Glomerular visceral epithelial cell (primary cell): Measurements from ENCODE around the gene CCDC88B.

Experiments used
- DNase-seq: peaks from one replicate; pipeline ENCODE4 v3.0.0-alpha.2; 2016; ENCODE audit errors: extremely low spot score

Gene CCDC88B

GRCh38 chr11:64362339-64362738 is 22.3 kb downstream of the CCDC88B start:
- DNase-seq: no peak

GRCh38 chr11:64364435-64364834 is 24.4 kb downstream of the CCDC88B start:
- no peak for DNase-seq

DNA sequence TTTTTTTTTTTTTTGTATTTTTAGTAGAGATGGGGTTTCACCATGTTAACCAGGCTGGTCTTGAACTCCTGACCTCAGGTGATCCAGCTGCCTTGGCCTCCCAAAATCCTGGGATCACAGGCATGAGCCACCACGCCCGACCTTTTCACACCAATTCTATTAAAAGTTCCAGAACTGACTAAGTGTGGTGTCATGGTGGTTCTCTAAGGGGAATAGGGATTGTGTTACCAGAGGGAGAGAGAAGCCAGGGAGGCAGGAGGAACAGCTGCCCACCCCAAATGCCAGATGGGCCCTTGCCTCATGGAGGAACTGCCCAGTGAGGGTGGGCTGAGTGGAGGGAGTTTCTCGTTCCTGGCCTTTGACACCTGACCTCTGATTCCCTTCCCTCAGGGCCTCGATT is 24.9 kb downstream of the CCDC88B start:
- DNase-seq: no peak

GRCh38 chr11:64366751-64367150 is 26.7 kb downstream of the CCDC88B start:
- no peak for DNase-seq

DNA sequence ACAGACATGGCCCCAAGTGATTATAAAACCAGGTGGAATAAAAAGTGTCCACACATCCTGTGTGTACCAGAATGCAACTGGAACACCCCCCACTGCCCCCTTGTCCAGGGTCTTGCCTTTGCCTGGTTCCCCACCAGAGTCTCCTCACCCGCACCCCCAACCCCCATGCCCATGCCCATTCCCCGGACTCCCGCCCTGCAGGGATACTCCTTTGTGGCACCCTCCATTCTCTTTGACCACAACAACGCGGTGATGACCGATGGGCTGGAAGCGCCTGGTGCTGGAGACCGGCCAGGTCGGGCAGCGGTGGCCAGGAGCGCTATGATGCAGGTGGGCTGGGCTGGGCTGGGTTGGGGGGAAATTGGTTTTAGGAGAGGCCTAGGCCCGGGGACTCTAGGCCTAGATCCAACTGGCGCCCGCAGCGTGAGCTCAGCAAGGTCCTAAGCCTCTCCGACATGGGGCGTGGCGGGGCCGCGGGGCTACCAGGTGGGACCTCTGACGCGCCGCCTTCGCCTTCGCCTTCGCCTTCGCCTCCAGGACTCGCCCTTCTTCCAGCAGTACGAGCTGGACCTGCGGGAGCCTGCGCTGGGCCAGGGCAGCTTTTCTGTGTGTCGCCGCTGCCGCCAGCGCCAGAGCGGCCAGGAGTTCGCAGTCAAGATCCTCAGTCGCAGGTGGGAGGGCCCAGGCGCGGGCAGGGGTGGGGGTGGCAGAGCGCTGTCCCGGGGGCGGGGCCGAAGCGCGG is 28.1 kb downstream of the CCDC88B start:
- DNase-seq: no peak

- DNase-seq: no peak
Measured at GRCh38 chr11:64368673-64369074, 28.7 kb downstream of the CCDC88B start.

DNA sequence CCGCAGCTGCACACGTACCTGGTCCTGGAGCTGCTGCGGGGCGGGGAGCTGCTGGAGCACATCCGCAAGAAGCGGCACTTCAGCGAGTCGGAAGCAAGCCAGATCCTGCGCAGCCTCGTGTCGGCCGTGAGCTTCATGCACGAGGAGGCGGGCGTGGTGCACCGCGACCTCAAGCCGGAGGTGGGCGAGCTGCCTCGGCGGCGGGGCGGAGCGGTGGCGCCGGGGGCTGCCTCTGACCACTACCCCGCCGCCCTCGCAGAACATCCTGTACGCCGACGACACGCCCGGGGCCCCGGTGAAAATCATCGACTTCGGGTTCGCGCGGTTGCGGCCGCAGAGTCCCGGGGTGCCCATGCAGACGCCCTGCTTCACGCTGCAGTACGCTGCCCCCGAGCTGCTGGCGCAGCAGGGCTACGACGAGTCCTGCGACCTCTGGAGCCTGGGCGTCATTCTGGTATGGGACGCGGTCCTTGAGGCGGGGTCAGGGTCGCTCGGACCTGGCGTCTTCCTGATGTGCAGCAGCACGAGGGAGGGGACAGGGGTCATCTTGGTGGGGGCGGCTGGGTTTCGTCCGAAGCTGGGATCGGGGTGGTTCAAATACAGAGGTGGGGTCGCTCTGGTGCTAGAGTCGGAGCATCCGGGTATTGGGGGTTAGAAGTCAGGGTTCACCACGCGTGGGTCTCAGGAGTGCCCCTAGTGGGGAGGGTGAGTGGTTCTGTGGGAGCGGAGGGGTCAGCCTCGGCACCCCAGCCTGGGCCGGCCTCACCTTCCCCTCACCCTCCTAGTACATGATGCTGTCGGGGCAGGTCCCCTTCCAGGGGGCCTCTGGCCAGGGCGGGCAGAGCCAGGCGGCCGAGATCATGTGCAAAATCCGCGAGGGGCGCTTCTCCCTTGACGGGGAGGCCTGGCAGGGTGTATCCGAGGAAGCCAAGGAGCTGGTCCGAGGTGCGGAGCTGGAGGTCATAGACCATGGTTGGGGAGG is 29.7 kb downstream of the CCDC88B start:
- DNase-seq: no peak

DNA sequence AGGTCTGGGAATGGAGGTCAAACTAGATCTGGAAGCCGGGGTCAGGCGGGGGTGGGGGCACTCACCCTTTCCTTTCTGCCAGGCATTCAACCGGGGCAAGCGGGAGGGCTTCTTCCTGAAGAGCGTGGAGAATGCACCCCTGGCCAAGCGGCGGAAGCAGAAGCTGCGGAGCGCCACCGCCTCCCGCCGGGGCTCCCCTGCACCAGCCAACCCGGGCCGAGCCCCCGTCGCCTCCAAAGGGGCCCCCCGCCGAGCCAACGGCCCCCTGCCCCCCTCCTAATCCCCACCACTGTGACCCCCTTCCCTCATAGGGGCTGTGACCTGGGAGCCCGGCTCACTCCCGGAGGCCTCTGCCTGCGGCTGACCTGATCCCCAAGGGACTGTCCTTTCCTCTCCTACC is 31.2 kb downstream of the CCDC88B start:
- no peak for DNase-seq

GRCh38 chr11:64372021-64372420 is 32.0 kb downstream of the CCDC88B start:
- DNase-seq: no peak

DNA sequence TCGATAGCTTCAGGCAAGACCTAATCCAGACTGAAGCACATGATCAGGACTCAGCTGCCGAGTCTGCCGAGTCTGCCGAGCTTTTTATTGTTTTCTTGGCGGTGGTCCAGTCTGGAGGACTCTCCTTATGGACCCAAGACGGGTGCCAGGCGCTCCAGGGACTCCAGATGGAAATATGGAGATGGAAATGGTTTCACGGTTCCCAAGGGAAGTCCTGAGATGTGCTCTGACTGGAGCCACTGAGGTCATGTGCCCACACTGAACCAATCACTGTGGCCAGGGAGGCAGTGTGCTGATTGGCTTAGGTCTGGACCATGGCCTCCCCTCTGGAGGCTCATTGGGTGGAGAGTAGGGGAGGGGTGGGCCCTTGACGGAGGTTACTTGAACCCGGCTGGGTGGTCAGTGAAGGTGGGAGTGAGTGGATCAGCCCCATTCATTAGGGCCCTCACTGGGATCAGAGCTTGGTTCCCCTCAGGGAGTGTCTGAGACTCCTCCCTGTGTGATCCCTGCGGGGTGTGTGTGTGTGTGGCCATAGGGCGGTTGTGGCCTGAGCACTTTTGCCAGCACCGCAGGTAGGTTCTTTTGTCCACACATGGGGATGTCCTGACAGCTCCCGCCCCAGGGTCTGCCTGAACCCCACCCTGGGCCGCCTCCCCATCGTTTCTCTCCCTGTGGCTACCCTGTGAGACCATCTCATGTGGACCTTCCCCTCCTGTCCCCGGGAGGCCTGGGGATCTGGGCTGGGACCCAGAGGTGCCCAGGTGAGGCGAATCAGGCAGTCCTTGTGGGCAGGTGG is 33.0 kb downstream of the CCDC88B start:
- DNase-seq: no peak

DNA sequence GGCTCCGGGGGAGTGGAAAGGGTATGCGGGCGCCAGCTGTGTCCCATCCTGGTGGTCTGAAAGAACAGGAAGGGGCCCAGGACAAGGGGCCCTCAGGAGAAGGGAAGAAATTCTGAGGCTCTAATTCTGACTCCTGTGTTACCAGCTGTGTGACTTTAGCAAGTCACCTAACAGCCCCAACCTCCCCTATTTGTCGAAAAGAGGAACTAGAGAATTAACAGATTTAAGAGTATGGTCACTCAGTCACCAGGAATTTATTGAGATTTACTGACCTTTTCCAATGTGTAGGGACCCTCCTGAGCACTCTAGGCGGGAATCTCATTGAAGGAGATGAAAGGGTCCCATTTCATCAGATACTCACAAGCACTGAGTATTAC is 33.6 kb downstream of the CCDC88B start:
- DNase-seq: no peak

GRCh38 chr11:64376071-64376470 is 36.1 kb downstream of the CCDC88B start:
- DNase-seq: no peak

GRCh38 chr11:64378335-64378880 is 38.4 kb downstream of the CCDC88B start:
- DNase-seq: no peak

- no peak for DNase-seq
Measured at GRCh38 chr11:64379160-64379559, 39.2 kb downstream of the CCDC88B start.

DNA sequence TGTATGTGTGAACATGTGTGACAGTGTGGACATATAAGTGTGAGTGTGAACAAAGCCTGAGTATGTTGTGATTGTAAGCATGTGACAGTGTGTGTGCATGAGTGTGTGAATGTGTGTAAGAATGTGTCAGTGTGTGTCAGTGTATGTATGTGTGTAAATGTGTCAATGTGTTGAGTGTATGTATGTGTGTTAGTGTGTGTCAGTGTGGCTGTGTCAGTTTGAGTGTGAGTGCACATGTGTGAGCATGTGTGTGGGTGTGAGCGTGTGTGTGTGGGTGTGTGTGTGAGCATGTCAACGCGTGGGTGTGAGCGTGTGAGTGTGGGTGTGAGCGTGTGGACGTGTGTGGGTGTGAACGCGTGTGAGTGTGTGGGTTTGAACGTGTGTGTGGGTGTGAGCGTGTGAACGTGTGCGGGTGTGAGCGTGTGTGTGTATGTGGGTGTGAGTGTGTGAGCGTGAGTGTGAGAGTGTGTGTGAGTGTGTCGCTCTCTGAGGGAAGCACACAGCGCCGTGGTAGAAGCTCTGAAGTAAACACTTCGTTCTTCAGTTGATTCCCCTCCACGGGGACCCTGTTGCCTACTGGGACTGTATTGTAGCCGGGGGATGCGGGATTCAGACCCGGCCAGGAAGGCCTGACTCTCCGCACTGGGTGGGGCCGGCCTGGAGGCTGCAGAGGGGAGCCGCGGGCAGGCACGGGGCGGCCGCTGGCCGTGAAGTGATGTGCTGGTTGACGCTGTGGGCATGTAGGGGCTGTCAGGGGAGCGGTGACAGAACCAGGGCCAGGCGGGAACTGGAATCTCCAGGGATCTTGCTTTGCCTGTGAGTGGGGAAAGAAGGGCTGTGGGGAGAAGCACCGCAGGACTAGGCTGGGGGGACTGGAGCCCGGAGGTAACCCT is 40.1 kb downstream of the CCDC88B start:
- no peak for DNase-seq

- no peak for DNase-seq
Measured at GRCh38 chr11:64381350-64381749, 41.3 kb downstream of the CCDC88B start.

GRCh38 chr11:64382047-64382446 is 42.0 kb downstream of the CCDC88B start:
- no peak for DNase-seq

DNA sequence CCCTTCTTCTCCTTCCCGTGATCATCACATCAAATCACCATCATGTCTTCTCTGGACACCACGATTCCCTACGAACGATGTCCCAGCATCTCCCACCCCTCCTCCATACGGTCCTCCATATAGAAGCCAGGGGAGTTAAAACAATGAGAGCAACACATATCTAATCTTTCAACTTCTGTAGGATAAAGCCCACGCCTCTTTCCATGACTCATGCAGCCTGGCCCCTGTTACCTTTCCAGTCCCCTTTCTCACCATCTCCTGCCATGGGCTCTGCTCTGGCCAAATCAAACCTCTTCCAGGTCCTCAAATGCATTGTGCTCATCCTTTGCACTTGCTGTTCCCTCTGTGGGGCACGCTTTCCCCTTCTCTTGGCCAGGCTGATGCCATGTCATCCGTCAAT is 42.6 kb downstream of the CCDC88B start:
- no peak for DNase-seq

DNA sequence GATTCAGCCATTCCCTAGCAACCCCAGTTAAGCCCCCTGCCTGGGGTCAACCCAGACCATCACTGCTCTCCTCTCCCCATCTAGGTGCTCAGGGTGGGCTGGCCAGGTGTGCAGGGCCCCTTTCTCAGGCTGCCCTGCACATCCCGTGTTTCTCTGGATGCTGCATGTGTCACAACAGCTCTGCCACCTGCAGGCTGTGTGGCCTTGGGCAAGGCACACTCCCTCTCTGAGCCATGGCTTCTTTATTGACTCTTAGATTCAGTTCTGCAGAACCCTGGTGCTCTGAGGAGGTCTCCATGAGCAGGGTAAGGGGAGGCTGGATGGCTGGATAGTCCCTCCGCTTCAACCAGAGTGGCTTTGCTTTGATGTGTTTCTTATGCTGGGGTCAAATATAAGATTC is 43.6 kb downstream of the CCDC88B start:
- no peak for DNase-seq

GRCh38 chr11:64384028-64384737 is 44.2 kb downstream of the CCDC88B start:
- DNase-seq: no peak
